Activated CD4-positive, alpha-beta memory T cell treated with anti-CD3 and anti-CD28 coated beads for 36 hours (primary cell): ENCODE results near the gene FBXO31. TPM values are rescaled to one million over a fixed set of nuclear protein-coding genes. Genes with fewer than 3 reads are reported as not detected.

Experiments used
- CTCF ChIA-PET: fragments of 350-600 bp; sonication (Branson Sonifier 250); formaldehyde crosslinking; loops from one replicate; lab custom pipeline; 2021; ENCODE audit warnings: antibody characterized with exemption, inconsistent platforms; lab: Charles Lee
- POLR2A ChIA-PET: fragments of 350-600 bp; sonication (Branson Sonifier 250); formaldehyde crosslinking; loops from one replicate; lab custom pipeline; 2021; ENCODE audit warnings: antibody characterized with exemption; lab: Charles Lee
- DNase-seq: peaks from one replicate; pipeline ENCODE4 v3.0.0-alpha.2; 2020
- H3K27ac Mint-ChIP-seq: one replicate; pipeline ENCODE4 v1.8.0; 2021; ENCODE audit warnings: mixed read lengths
- H3K27me3 Mint-ChIP-seq: one replicate; pipeline ENCODE4 v1.8.0; 2021; ENCODE audit warnings: mixed read lengths
- H3K36me3 Mint-ChIP-seq: one replicate; pipeline ENCODE4 v1.8.0; 2021; ENCODE audit warnings: mixed read lengths
- H3K4me1 Mint-ChIP-seq: one replicate; pipeline ENCODE4 v1.8.0; 2021; ENCODE audit warnings: low read depth, mixed read lengths
- H3K4me3 Mint-ChIP-seq: one replicate; pipeline ENCODE4 v1.8.0; 2021; ENCODE audit warnings: mild to moderate bottlenecking, mixed read lengths
- H3K9me3 Mint-ChIP-seq: one replicate; pipeline ENCODE4 v1.8.0; 2021; ENCODE audit warnings: mixed read lengths
- intact Hi-C: fragments of 100-400 bp; cut with micrococcal nuclease; formaldehyde crosslinking; loops from one replicate; pipeline ENCODE4 v1.15.1; 2023
- total RNA-seq, 2 experiments: library from RNA; stranded (reverse); gene quantifications; one replicate each; pipeline ENCODE4 v1.2.3, GENCODE V29; 2021

The FBXO31 gene
- total RNA-seq, 2 experiments from 2014 or later: 29.7 to 33.8 TPM

DNA sequence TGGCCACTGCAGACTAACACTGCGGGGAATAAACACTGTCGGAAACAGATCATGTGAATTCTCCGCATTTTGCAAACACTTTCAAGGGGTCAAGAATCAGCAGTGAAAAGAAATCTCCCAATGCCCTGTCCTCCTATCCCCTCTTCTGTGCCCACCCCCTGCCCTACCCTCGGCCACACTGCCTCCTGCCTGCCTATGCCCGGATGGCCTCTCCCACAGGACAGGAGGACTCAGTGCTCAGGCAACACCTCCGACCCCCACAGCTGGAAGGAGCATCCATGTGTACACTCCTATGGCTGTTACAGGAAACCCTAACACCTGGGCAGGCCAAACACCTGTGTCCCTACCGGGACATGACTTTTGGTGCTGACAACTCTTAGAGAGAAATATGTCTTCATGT, 24.5 kb downstream of the FBXO31 start:
- Mint-ChIP-seq H3K27me3 (no peaks in the 10 kb centered on the region), H3K9me3 (no peaks in the 10 kb centered on the region), H3K4me3 (no peak overlapping the region), H3K27ac (no peak overlapping the region), H3K36me3 (peaks cover 26% of the 10 kb centered on the region), H3K4me1 (peaks cover 13% of the 10 kb centered on the region)
- intact Hi-C loops: no loop called here
- CTCF ChIA-PET: no interaction called here
- DNase-seq: no peak
- POLR2A ChIA-PET: no interaction called here

DNA sequence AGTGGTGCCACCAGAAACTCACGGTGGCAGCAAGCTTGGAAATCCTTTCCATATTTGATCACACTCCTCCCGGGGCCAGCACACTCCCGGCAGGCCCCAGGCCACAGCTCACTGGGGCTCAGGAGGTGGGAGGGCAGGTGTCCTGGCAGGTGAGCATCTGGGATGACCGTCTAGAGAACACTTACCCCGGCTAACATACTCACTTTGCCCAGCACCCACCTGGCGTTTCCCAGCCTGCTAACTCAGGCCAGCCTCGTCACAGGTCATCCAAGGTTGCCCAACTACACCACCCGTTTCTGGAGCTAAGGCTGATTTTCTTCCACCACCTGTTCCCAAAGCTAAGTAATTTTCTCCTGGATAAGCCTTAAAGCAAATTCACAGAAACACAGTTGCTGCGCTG, 24.9 kb downstream of the FBXO31 start:
- CTCF ChIA-PET: no interaction called here
- Mint-ChIP-seq H3K9me3 (no peaks in the 10 kb centered on the region), H3K27me3 (no peaks in the 10 kb centered on the region), H3K27ac (no peak overlapping the region), H3K36me3 (peaks cover 25% of the 10 kb centered on the region), H3K4me1 (peaks cover 13% of the 10 kb centered on the region), H3K4me3 (no peak overlapping the region)
- POLR2A ChIA-PET: no interaction called here
- intact Hi-C loops: no loop called here
- DNase-seq: no peak

DNA sequence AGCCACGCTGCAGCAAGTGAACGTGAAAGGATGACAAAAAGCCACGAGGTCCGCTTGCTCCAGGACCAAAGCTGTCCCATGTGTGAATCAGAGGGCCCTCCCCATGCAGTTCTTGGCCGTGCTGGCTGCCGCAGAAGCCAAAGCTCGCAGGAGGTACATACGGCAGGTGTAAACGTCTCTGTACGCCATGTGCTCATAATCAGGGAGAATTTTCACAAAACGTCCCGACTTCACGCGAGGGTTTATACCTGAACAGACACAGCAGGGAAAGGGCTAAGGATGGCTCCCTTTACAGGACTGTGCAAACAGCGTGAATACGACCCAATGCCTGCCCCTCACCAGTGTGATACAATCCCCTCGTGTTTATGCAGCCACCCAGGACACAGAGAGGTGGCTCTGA, 25.3 kb downstream of the FBXO31 start:
- H3K9me3 Mint-ChIP-seq: no peaks in the 10 kb centered on the region
- peaks cover 10% of the 10 kb centered on the region for H3K4me1 Mint-ChIP-seq
- H3K4me3 Mint-ChIP-seq: no peak overlapping the region
- no peaks in the 10 kb centered on the region for H3K27me3 Mint-ChIP-seq
- no peak for DNase-seq
- H3K27ac Mint-ChIP-seq: no peak overlapping the region
- intact Hi-C loops: no loop called here
- ChIA-PET POLR2A (no interaction called here), CTCF (no interaction called here)
- H3K36me3 Mint-ChIP-seq: peaks cover 22% of the 10 kb centered on the region

GRCh38 chr16:87356491-87356853, 27.1 kb downstream of the FBXO31 start:
- no peak overlapping the region for H3K4me3 Mint-ChIP-seq
- CTCF ChIA-PET: interaction anchor here (0.6 kb wide), 1 partner anchor 476 kb away, joined by 5 read pairs; no protein-coding TSS in a partner anchor

GRCh38 chr16:87353613-87354012, 30.0 kb downstream of the FBXO31 start:
- no peaks in the 10 kb centered on the region for H3K27me3 Mint-ChIP-seq
- intact Hi-C loops: no loop called here
- no peak for DNase-seq
- H3K9me3 Mint-ChIP-seq: no peaks in the 10 kb centered on the region
- ChIA-PET CTCF (interaction anchor here (0.6 kb wide), 1 partner anchor 65 kb away, joined by 3 read pairs; no protein-coding TSS in a partner anchor), POLR2A (no interaction called here)
- no peaks in the 10 kb centered on the region for H3K4me1 Mint-ChIP-seq
- peaks cover 12% of the 10 kb centered on the region for H3K36me3 Mint-ChIP-seq
- H3K4me3 Mint-ChIP-seq: no peak overlapping the region
- H3K27ac Mint-ChIP-seq: no peak overlapping the region

More at GRCh38 chr16:87356491-87356853, 27.1 kb downstream of the FBXO31 start:
- DNase-seq: no peak
- POLR2A ChIA-PET: interaction anchor here (0.6 kb wide), 1 partner anchor 19 kb away, joined by 4 read pairs; no protein-coding TSS in a partner anchor
- Mint-ChIP-seq H3K9me3 (no peaks in the 10 kb centered on the region), H3K27me3 (no peaks in the 10 kb centered on the region), H3K4me1 (peaks cover 10% of the 10 kb centered on the region), H3K27ac (peak overlapping the region; percentile 9), H3K36me3 (peaks cover 22% of the 10 kb centered on the region)
- intact Hi-C loops: no loop called here

GRCh38 chr16:87352818-87353217, 30.8 kb downstream of the FBXO31 start:
- Mint-ChIP-seq H3K36me3 (peaks cover 6% of the 10 kb centered on the region), H3K27ac (no peak overlapping the region), H3K27me3 (no peaks in the 10 kb centered on the region), H3K4me1 (no peaks in the 10 kb centered on the region), H3K4me3 (no peak overlapping the region), H3K9me3 (no peaks in the 10 kb centered on the region)
- POLR2A ChIA-PET: no interaction called here
- CTCF ChIA-PET: no interaction called here
- intact Hi-C loops: no loop called here
- DNase-seq: no peak

GRCh38 chr16:87351320-87351698, 32.3 kb downstream of the FBXO31 start:
- H3K36me3 Mint-ChIP-seq: peaks cover 5% of the 10 kb centered on the region
- H3K27ac Mint-ChIP-seq: no peak overlapping the region
- POLR2A ChIA-PET: no interaction called here

DNA sequence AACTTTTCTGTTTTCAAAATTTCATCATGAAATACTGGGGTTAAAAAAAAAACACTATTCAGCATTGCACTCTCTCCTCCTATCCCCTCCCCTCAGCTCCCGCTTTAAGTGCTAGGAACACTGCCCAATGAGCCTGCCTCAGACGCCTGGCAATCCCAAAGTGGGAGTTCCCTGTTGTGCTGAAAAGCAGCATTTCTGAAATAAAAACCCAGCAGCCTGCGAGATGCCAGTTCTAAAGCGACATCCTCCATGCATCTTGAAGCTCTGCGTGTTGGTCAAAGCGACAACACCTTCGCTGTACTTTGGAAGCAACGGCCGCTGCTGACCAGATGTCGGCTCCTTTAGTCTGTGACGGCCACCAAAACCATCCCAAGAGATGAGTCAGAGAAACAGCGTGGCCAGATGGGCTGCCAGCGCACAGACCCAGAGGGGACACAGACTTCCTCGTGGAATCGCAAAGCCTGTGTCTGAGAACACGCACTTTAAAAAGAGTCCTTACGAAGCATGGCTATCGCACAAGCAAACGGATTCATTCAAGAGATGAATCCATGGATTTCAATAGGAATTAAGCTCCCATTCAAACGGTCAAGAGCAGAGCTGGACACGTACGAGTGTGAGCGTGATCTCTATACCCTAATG, 32.8 kb downstream of the FBXO31 start:
- DNase-seq: no peak
- Mint-ChIP-seq H3K9me3 (no peaks in the 10 kb centered on the region), H3K4me3 (no peak overlapping the region), H3K27me3 (no peaks in the 10 kb centered on the region), H3K27ac (no peak overlapping the region), H3K4me1 (peaks cover under 1% of the 10 kb centered on the region), H3K36me3 (peaks cover 7% of the 10 kb centered on the region)
- ChIA-PET POLR2A (no interaction called here), CTCF (no interaction called here)
- intact Hi-C loops: no loop called here

More at GRCh38 chr16:87351320-87351698, 32.3 kb downstream of the FBXO31 start:
- H3K27me3 Mint-ChIP-seq: no peaks in the 10 kb centered on the region
- intact Hi-C loops: no loop called here
- H3K9me3 Mint-ChIP-seq: no peaks in the 10 kb centered on the region
- H3K4me3 Mint-ChIP-seq: no peak overlapping the region
- CTCF ChIA-PET: no interaction called here
- H3K4me1 Mint-ChIP-seq: no peaks in the 10 kb centered on the region
- no peak for DNase-seq

DNA sequence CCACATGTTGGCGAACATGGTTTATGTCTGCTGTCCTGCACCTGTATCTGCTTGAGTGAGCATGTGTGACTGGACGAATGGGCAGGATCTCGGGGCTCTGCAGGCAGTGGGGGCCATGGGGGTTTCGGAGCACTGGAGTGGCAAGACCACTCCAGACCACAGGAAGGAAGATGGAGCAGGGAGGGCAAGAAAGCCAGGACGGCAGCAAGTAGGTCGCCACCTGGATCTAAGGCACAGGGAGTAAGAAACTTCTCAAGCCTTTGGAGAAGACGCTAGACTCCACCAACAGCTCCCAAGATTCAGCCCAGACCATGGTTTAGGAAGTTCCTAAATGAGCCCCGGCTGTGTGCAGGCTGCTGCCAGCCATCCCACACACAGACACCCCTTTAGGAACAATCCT, 33.5 kb downstream of the FBXO31 start:
- Mint-ChIP-seq H3K36me3 (peaks cover 13% of the 10 kb centered on the region), H3K27me3 (no peaks in the 10 kb centered on the region), H3K4me3 (no peak overlapping the region), H3K4me1 (peaks cover 7% of the 10 kb centered on the region), H3K27ac (no peak overlapping the region), H3K9me3 (no peaks in the 10 kb centered on the region)
- CTCF ChIA-PET: no interaction called here
- intact Hi-C loops: no loop called here
- DNase-seq: no peak
- POLR2A ChIA-PET: no interaction called here

DNA sequence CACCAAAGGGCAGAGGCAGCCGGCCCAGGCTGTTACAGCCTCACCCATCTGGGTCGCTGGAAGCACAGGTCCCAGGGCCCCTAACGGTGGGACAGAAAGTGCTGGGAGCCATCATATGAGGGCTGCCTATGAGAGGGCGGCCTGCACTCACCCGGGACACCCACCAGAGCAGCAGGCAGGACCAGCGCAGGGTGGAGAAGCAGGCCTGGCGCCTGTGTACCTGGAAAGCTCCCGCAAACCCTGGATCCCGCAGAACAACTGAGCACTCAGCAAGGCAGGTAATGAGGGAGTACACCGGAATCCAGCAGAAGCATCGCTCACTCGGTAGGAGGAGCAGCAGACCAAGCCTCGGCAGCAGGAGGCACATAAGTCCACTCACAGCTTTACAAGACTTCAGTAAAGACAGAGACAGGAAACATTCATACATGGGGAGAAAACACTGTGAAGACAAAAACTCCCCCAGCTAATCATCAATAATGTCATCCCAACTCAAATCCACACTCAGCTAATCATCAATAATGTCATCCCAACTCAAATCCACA, 34.9 kb downstream of the FBXO31 start:
- POLR2A ChIA-PET: no interaction called here
- Mint-ChIP-seq H3K27me3 (no peaks in the 10 kb centered on the region), H3K36me3 (peaks cover 18% of the 10 kb centered on the region), H3K27ac (no peak overlapping the region), H3K4me3 (no peak overlapping the region), H3K4me1 (peaks cover 11% of the 10 kb centered on the region), H3K9me3 (no peaks in the 10 kb centered on the region)
- no peak for DNase-seq
- CTCF ChIA-PET: no interaction called here
- intact Hi-C loops: loop anchor here (5.0 kb wide), 1 partner anchor 34 kb away; the partner anchor contains the start of gene FBXO31

- no peaks in the 10 kb centered on the region for H3K27me3 Mint-ChIP-seq
- DNase-seq: no peak
- ChIA-PET POLR2A (interaction anchor here (0.6 kb wide), 1 partner anchor 26 kb away, joined by 3 read pairs; no protein-coding TSS in a partner anchor), CTCF (no interaction called here)
- no peak overlapping the region for H3K4me3 Mint-ChIP-seq
- no peak overlapping the region for H3K27ac Mint-ChIP-seq
- no peaks in the 10 kb centered on the region for H3K9me3 Mint-ChIP-seq
- intact Hi-C loops: loop anchor here (5.0 kb wide), 1 partner anchor 34 kb away; the partner anchor contains the start of gene FBXO31
- H3K4me1 Mint-ChIP-seq: peaks cover 11% of the 10 kb centered on the region
- peaks cover 22% of the 10 kb centered on the region for H3K36me3 Mint-ChIP-seq
Observed at GRCh38 chr16:87347932-87348615, 35.5 kb downstream of the FBXO31 start.

- H3K4me3 Mint-ChIP-seq: no peak overlapping the region
- CTCF ChIA-PET: no interaction called here
- intact Hi-C loops: loop anchor here (5.0 kb wide), 1 partner anchor 36 kb away; the partner anchor contains the start of gene FBXO31
- no peak for DNase-seq
- POLR2A ChIA-PET: no interaction called here
- no peaks in the 10 kb centered on the region for H3K9me3 Mint-ChIP-seq
- no peaks in the 10 kb centered on the region for H3K27me3 Mint-ChIP-seq
- H3K4me1 Mint-ChIP-seq: peaks cover 11% of the 10 kb centered on the region
- peaks cover 28% of the 10 kb centered on the region for H3K36me3 Mint-ChIP-seq
- peak overlapping the region; percentile 13 for H3K27ac Mint-ChIP-seq
Observed at GRCh38 chr16:87346517-87347060, 37.0 kb downstream of the FBXO31 start.
